ENCODE measurements around the gene TRIM40.

DNA sequence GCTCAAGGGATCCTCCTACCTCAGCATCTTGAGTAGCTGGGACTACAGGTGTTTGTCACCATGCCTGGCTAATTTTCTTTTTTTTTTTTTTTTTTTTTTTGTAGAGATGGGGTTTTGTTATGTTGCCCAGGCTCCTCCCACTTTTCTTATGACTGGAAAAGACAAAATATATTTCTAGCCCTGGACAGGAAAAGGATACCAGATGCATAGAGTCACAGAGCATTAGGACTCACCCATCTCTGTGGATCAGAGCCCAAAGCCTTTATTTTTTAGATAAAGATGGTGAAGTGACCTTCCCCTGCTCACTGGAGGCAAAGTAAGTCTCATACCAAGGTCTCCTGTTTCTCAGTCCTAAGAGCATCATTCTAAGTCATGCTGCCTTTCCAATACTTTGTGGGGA lies 21.6 kb downstream of the TRIM40 start:
- TF ChIP-seq CTCF (IDR thresholded peaks at IDR 0.05) (no peak), ZFX (IDR thresholded peaks at IDR 0.05; ENCODE audit: borderline replicate concordance) (no peak)
